Peyer's patch (tissue), 4 donors: ENCODE results near the gene ANO7. TPM values are rescaled to one million over a fixed set of nuclear protein-coding genes. Genes with fewer than 3 reads are reported as not detected.

Source experiments
- DNase-seq, 3 donors: peaks; one replicate each; pipeline ENCODE4 v3.0.0-alpha.2; 2017 to 2019
- H3K27ac ChIP-seq, 4 donors: fragments of 200-600 bp; sonication (generic); one replicate each; pipeline ENCODE4 v1.5.1; 2016 to 2019
- H3K27me3 ChIP-seq, 2 donors: fragments of 200-600 bp; sonication (generic); one replicate each; pipeline ENCODE4 v1.5.1; 2019
- H3K36me3 ChIP-seq, 3 donors: fragments of 200-600 bp; sonication (generic); one replicate each; pipeline ENCODE4 v1.5.1; 2016 to 2019
- H3K4me1 ChIP-seq, 4 donors: fragments of 200-600 bp; sonication (generic); one replicate each; pipeline ENCODE4 v1.5.1; 2016 to 2019
- H3K4me3 ChIP-seq, 4 donors: fragments of 200-600 bp; sonication (generic); 1 replicate in 3 of 4; 2 replicates in 1 of 4; pipeline ENCODE4 v1.5.1; 2016 to 2019; ENCODE audit warnings: mild to moderate bottlenecking in 1 of 4
- H3K9me3 ChIP-seq, 4 donors: fragments of 200-600 bp; sonication (generic); one replicate each; pipeline ENCODE4 v1.5.1; 2016 to 2019; ENCODE audit warnings: mild to moderate bottlenecking in 1 of 4
- CTCF ChIP-seq, 6 experiments: fragments of 450-650 bp in 4 of 6; fragments of 200-600 bp in 2 of 6; sonication (generic) in 1 of 6; IDR thresholded peaks; one replicate each; pipeline ENCODE4 v1.5.1; 2017 to 2019; ENCODE audit warnings: antibody characterized with exemption in 6 of 6, mild to moderate bottlenecking in 3 of 6, moderate library complexity in 1 of 6
- POLR2A ChIP-seq, 2 donors: fragments of 450-650 bp; IDR thresholded peaks; one replicate each; pipeline ENCODE4 v1.5.1; 2017; ENCODE audit warnings: antibody characterized with exemption in 2 of 2, mild to moderate bottlenecking in 2 of 2, moderate library complexity in 2 of 2
- total RNA-seq, 4 donors: library from RNA; depleted of rRNA; stranded (reverse); fragments of >200 nt; gene quantifications; one replicate each; pipeline ENCODE4 v1.1.0, GENCODE V29; 2016

The ANO7 gene
- total RNA-seq, 4 donors from 2014 or later = 89.1 to 188 (median 102) TPM

GRCh38 chr2:241187918-241188234, 601 bp upstream of the ANO7 start:
- Histone ChIP-seq H3K4me3 (peak overlapping the region in 1 of 4 donors; percentile 22), H3K27ac (peak overlapping the region in 1 of 4 donors; percentile 30), H3K4me1 (no peaks in the 10 kb centered on the region), H3K27me3 (no peaks in the 10 kb centered on the region), H3K9me3 (no peaks in the 10 kb centered on the region), H3K36me3 (peaks cover 0 to 8% (median 0%) of the 10 kb centered on the region in 3 donors)
- no peak for TF ChIP-seq CTCF (IDR thresholded peaks at IDR 0.05)
- TF ChIP-seq POLR2A (IDR thresholded peaks at IDR 0.05) = no peak
- no peak for DNase-seq

- Histone ChIP-seq H3K4me1 (no peaks in the 10 kb centered on the region), H3K27ac (peak overlapping the region in 2 of 4 donors; percentile 35 to 39), H3K27me3 (no peaks in the 10 kb centered on the region), H3K9me3 (no peaks in the 10 kb centered on the region), H3K4me3 (peak overlapping the region in 2 of 4 donors; percentile 31 to 32), H3K36me3 (no peaks in the 10 kb centered on the region)
- DNase-seq = peak in 1 of 3 donors; percentile 39
- no peak for TF ChIP-seq POLR2A (IDR thresholded peaks at IDR 0.05)
- TF ChIP-seq CTCF (IDR thresholded peaks at IDR 0.05) = no peak
Measured at GRCh38 chr2:241189093-241189855, 797 bp downstream of the ANO7 start.

- H3K4me3 ChIP-seq = no peak overlapping the region
- no peaks in the 10 kb centered on the region for H3K9me3 ChIP-seq
- H3K27ac ChIP-seq = peak overlapping the region in 1 of 4 donors; percentile 25
- no peak for DNase-seq
- no peaks in the 10 kb centered on the region for H3K27me3 ChIP-seq
- no peaks in the 10 kb centered on the region for H3K4me1 ChIP-seq
- TF ChIP-seq POLR2A (IDR thresholded peaks at IDR 0.05) (no peak), CTCF (IDR thresholded peaks at IDR 0.05) (no peak)
- H3K36me3 ChIP-seq = no peaks in the 10 kb centered on the region
Measured at GRCh38 chr2:241189856-241190201, 1.4 kb downstream of the ANO7 start.

GRCh38 chr2:241190291-241190981, 2.0 kb downstream of the ANO7 start:
- no peaks in the 10 kb centered on the region for H3K27me3 ChIP-seq
- no peak for TF ChIP-seq POLR2A (IDR thresholded peaks at IDR 0.05)
- no peak for TF ChIP-seq CTCF (IDR thresholded peaks at IDR 0.05)
- H3K4me3 ChIP-seq = no peak overlapping the region
- no peaks in the 10 kb centered on the region for H3K36me3 ChIP-seq
- no peaks in the 10 kb centered on the region for H3K4me1 ChIP-seq
- peak overlapping the region in 1 of 4 donors; percentile 4 for H3K27ac ChIP-seq
- no peaks in the 10 kb centered on the region for H3K9me3 ChIP-seq
- peak in 1 of 3 donors; percentile 50 for DNase-seq

GRCh38 chr2:241191081-241191480, 2.6 kb downstream of the ANO7 start:
- H3K4me3 ChIP-seq = no peak overlapping the region
- H3K27ac ChIP-seq = no peak overlapping the region
- H3K36me3 ChIP-seq = no peaks in the 10 kb centered on the region
- no peak for TF ChIP-seq POLR2A (IDR thresholded peaks at IDR 0.05)
- H3K9me3 ChIP-seq = no peaks in the 10 kb centered on the region
- H3K4me1 ChIP-seq = no peaks in the 10 kb centered on the region
- peak in 2 of 3 donors; percentile 60 to 75 for DNase-seq
- no peaks in the 10 kb centered on the region for H3K27me3 ChIP-seq

GRCh38 chr2:241193271-241193670, 4.8 kb downstream of the ANO7 start:
- no peaks in the 10 kb centered on the region for H3K4me1 ChIP-seq
- H3K27ac ChIP-seq = no peak overlapping the region
- H3K4me3 ChIP-seq = no peak overlapping the region
- no peaks in the 10 kb centered on the region for H3K27me3 ChIP-seq
- no peaks in the 10 kb centered on the region for H3K36me3 ChIP-seq
- TF ChIP-seq POLR2A (IDR thresholded peaks at IDR 0.05) = no peak
- no peaks in the 10 kb centered on the region for H3K9me3 ChIP-seq
- DNase-seq = no peak
